Endothelial cell (in vitro differentiated cells): ENCODE measurements around the gene CAPN9. TPM values are rescaled to one million over a fixed set of nuclear protein-coding genes. Genes with fewer than 3 reads are reported as not detected.

Experiments used
- DNase-seq: peaks from one replicate; pipeline ENCODE4 v3.0.0; 2021; ENCODE audit warnings: low spot score
- H3K27ac Mint-ChIP-seq: one replicate; pipeline ENCODE4 v1.8.0; 2021; ENCODE audit warnings: mixed read lengths, inconsistent platforms; ENCODE audit not compliant: unreplicated experiment
- H3K27me3 Mint-ChIP-seq: one replicate; pipeline ENCODE4 v1.8.0; 2021; ENCODE audit warnings: mild to moderate bottlenecking, moderate library complexity, mixed read lengths, inconsistent platforms; ENCODE audit not compliant: unreplicated experiment
- H3K36me3 Mint-ChIP-seq: one replicate; pipeline ENCODE4 v1.8.0; 2021; ENCODE audit warnings: mild to moderate bottlenecking, low read depth, mixed read lengths, inconsistent platforms; ENCODE audit not compliant: unreplicated experiment
- H3K4me1 Mint-ChIP-seq: one replicate; pipeline ENCODE4 v1.8.0; 2021; ENCODE audit warnings: mild to moderate bottlenecking, mixed read lengths, inconsistent platforms; ENCODE audit not compliant: unreplicated experiment
- H3K4me3 Mint-ChIP-seq: one replicate; pipeline ENCODE4 v1.8.0; 2021; ENCODE audit warnings: mild to moderate bottlenecking, mixed read lengths, inconsistent platforms; ENCODE audit not compliant: unreplicated experiment
- H3K9me3 Mint-ChIP-seq: one replicate; pipeline ENCODE4 v1.8.0; 2021; ENCODE audit warnings: mixed read lengths, inconsistent platforms; ENCODE audit not compliant: unreplicated experiment
- total RNA-seq: library from RNA; stranded (reverse); fragmentation: NEBNext Ultra II Directional; extraction: Animal tissue kit (Norgen Biotek cat#: 25700); gene quantifications from one replicate; pipeline ENCODE4 v1.2.1, GENCODE V29; 2021; ENCODE audit not compliant: unreplicated experiment
- TF ChIP-seq, protein P1 (sequence below): fragments of 200-600 bp; sonication (generic); IDR thresholded peaks from one replicate; pipeline ENCODE4 v1.5.0; 2021; ENCODE audit warnings: antibody characterized with exemption; ENCODE audit not compliant: unreplicated experiment

CAPN9 gene
- total RNA-seq, 1 donor from 2014 or later: not detected

DNA sequence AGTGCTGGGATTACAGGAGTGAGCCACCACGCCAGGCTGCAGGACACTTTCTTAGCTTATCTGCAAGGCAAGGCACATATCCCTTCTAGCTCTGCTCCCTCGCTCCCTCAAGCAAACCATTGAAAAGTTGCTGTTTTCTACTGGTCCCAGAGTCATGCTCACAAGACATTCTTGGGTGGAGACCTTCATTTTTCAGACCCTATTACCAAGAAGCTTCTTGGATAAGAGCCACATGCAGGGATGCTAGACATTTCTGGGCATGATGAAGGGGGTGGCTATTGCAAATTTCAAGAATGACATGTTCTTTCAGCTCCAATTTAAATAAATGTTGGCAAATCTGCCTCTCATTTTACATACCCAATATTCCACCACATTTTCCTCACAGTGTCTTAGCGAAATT, 33.9 kb downstream of the CAPN9 start:
- Mint-ChIP-seq H3K9me3 (peaks cover 4% of the 10 kb centered on the region), H3K4me1 (peaks cover 10% of the 10 kb centered on the region), H3K27me3 (peaks cover 9% of the 10 kb centered on the region), H3K4me3 (no peak overlapping the region), H3K36me3 (no peaks in the 10 kb centered on the region), H3K27ac (no peak overlapping the region)
- DNase-seq: no peak
- TF ChIP-seq, protein P1, sequence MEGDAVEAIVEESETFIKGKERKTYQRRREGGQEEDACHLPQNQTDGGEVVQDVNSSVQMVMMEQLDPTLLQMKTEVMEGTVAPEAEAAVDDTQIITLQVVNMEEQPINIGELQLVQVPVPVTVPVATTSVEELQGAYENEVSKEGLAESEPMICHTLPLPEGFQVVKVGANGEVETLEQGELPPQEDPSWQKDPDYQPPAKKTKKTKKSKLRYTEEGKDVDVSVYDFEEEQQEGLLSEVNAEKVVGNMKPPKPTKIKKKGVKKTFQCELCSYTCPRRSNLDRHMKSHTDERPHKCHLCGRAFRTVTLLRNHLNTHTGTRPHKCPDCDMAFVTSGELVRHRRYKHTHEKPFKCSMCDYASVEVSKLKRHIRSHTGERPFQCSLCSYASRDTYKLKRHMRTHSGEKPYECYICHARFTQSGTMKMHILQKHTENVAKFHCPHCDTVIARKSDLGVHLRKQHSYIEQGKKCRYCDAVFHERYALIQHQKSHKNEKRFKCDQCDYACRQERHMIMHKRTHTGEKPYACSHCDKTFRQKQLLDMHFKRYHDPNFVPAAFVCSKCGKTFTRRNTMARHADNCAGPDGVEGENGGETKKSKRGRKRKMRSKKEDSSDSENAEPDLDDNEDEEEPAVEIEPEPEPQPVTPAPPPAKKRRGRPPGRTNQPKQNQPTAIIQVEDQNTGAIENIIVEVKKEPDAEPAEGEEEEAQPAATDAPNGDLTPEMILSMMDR: no peak

DNA sequence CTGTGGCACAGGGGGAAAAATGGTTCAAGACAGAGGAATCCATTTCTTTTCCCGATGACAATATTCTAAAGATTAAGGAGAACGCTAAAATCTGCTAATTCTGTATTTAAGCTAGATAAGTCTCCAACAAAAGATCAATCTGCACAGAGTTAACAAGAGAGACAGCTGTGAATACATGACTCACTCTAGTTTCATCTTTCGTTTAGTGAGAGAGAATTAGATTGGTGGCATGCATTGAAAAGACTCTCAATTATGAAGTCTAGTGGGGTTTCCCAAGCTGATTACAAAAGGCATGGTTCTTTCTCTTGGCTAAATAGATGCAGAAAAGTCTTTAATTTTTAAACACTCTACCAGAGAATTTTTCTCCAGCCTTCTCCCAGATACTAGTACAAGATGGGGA, 34.4 kb downstream of the CAPN9 start:
- H3K27ac Mint-ChIP-seq: no peak overlapping the region
- H3K4me3 Mint-ChIP-seq: no peak overlapping the region
- H3K9me3 Mint-ChIP-seq: peaks cover 4% of the 10 kb centered on the region
- H3K27me3 Mint-ChIP-seq: peaks cover 11% of the 10 kb centered on the region
- no peak for DNase-seq
- peaks cover 10% of the 10 kb centered on the region for H3K4me1 Mint-ChIP-seq
- no peaks in the 10 kb centered on the region for H3K36me3 Mint-ChIP-seq
- TF ChIP-seq, protein P1: no peak

DNA sequence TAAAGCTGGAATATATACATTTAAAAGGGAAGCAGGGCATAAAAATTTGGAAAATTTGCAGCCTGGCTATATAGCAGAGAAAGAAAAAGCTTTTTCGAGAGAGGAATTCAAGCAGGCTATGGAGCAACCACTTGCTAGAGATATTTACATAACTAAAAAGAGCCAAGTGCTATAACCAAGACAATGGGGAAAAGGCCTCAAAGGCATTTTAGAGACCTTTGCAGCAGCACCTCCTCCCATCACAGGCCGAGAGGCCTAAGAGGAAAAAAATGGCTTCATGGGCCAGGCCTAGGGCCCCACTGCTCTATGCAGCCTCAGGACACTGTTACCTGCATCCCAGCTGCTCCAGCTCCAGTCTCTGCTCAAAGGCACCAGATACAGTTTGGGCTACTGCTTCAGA, 37.0 kb downstream of the CAPN9 start:
- no peak overlapping the region for H3K27ac Mint-ChIP-seq
- H3K9me3 Mint-ChIP-seq: peaks cover 4% of the 10 kb centered on the region
- H3K4me1 Mint-ChIP-seq: peaks cover 10% of the 10 kb centered on the region
- TF ChIP-seq, protein P1: no peak
- no peaks in the 10 kb centered on the region for H3K36me3 Mint-ChIP-seq
- H3K4me3 Mint-ChIP-seq: no peak overlapping the region
- peaks cover 18% of the 10 kb centered on the region for H3K27me3 Mint-ChIP-seq
- DNase-seq: no peak

DNA sequence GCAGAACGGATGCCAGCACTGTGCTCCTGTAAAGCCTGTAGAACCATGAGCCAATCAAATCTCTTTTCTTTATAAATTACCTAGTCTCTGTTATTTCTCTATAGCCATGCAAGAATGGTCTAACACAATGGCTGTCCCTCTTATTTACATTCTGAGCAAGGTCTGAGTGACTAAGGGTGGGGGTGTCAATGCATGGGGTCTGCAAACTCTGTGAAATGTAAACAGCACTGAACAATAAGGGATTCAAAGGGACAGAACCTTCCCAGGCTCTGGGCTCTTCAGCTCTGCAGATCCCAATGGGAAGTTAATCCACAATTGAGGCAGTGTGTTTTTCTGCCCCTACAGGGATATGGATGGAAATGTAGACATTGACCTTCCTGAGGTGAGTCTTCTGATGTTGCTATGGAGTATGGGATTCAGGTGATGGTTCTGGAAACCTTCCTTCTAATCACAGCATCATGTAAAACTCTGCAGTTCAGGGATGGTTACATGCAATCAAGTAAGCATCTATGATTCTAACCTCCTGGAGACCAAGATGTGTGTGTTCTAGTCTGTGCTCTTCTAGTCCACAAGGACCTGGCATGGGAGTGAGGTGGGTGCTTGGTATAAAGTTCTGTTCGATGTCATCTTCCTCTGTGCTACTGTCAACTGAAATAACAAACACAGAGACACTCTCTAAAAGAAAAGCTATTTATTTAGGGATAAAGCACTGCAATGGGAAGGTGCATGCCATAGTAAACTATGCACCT, 38.6 kb downstream of the CAPN9 start:
- no peak for DNase-seq
- Mint-ChIP-seq H3K4me3 (no peak overlapping the region), H3K4me1 (no peaks in the 10 kb centered on the region), H3K9me3 (peaks cover 4% of the 10 kb centered on the region), H3K27me3 (peaks cover 20% of the 10 kb centered on the region), H3K27ac (no peak overlapping the region), H3K36me3 (no peaks in the 10 kb centered on the region)
- TF ChIP-seq, protein P1: no peak

DNA sequence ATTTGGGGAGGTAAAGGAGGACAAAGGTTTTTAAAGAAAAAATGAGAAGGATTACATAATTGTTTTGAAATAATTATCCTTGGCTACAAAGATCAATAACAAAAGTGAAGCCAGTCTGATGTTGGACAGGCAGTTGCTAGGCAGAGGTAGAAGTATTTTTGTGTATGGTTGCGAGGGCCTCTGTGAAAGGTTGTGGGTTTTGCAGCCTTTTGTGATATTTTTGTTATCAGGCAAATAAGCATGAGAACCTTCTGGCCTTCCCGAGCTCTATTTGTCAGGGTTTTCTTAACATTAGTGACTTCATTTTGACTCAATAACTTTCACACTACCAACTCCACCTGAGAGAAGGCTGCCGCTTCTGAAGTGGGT, 39.2 kb downstream of the CAPN9 start:
- TF ChIP-seq, protein P1: no peak
- DNase-seq: no peak
- no peak overlapping the region for H3K27ac Mint-ChIP-seq
- no peak overlapping the region for H3K4me3 Mint-ChIP-seq
- H3K36me3 Mint-ChIP-seq: no peaks in the 10 kb centered on the region
- H3K4me1 Mint-ChIP-seq: no peaks in the 10 kb centered on the region
- H3K9me3 Mint-ChIP-seq: peaks cover 4% of the 10 kb centered on the region
- H3K27me3 Mint-ChIP-seq: peaks cover 20% of the 10 kb centered on the region
